Neural progenitor cell (in vitro differentiated cells): ENCODE results near the gene HK1. TPM values are rescaled to one million over a fixed set of nuclear protein-coding genes. Genes with fewer than 3 reads are reported as not detected.

Experiments used
- DNase-seq: peaks from one replicate; pipeline ENCODE4 v3.0.0-alpha.2; 2016; ENCODE audit warnings: low spot score
- H2AFZ ChIP-seq: fragments of 200-600 bp; sonication (generic); replicated peaks from 2 replicates; pipeline ENCODE4 v1.6.1; 2016; ENCODE audit warnings: antibody characterized with exemption
- H3F3A ChIP-seq: fragments of 200-600 bp; sonication (generic); 2 replicates; pipeline ENCODE4 v1.6.1; 2016; ENCODE audit warnings: antibody characterized with exemption, low read depth
- H3K27ac ChIP-seq: fragments of 200-600 bp; sonication (generic); 2 replicates; pipeline ENCODE4 v1.5.1; 2016; ENCODE audit warnings: mild to moderate bottlenecking
- H3K27me3 ChIP-seq: fragments of 200-600 bp; sonication (generic); 2 replicates; pipeline ENCODE4 v1.6.1; 2016; ENCODE audit warnings: mild to moderate bottlenecking, moderate library complexity
- H3K36me3 ChIP-seq: fragments of 200-600 bp; sonication (generic); 2 replicates; pipeline ENCODE4 v1.5.1; 2016
- H3K4me1 ChIP-seq: fragments of 200-600 bp; sonication (generic); 2 replicates; pipeline ENCODE4 v1.6.1; 2016; ENCODE audit warnings: mixed run types
- H3K4me2 ChIP-seq: fragments of 200-600 bp; sonication (generic); 2 replicates; pipeline ENCODE4 v1.6.1; 2016
- H3K4me3 ChIP-seq: fragments of 200-600 bp; sonication (generic); 2 replicates; pipeline ENCODE4 v1.5.1; 2016
- H3K79me2 ChIP-seq: fragments of 200-600 bp; sonication (generic); 2 replicates; pipeline ENCODE4 v1.6.1; 2016; ENCODE audit warnings: low read depth
- H3K9ac ChIP-seq: fragments of 200-600 bp; sonication (generic); 2 replicates; pipeline ENCODE4 v1.6.1; 2016
- H3K9me3 ChIP-seq: fragments of 200-600 bp; sonication (generic); 2 replicates; pipeline ENCODE4 v1.5.1; 2016; ENCODE audit warnings: low read depth
- H4K20me1 ChIP-seq: fragments of 200-600 bp; sonication (generic); 2 replicates; pipeline ENCODE4 v1.6.1; 2016; ENCODE audit warnings: low read depth
- H3K27ac Mint-ChIP-seq: 3 replicates; pipeline ENCODE4 v1.8.0; 2021; ENCODE audit warnings: mixed read lengths
- H3K27me3 Mint-ChIP-seq: 2 replicates; pipeline ENCODE4 v1.8.0; 2022; ENCODE audit warnings: low read depth, mild to moderate bottlenecking, inconsistent platforms, moderate library complexity, mixed read lengths; ENCODE audit not compliant: insufficient read depth
- H3K36me3 Mint-ChIP-seq: 3 replicates; pipeline ENCODE4 v1.8.0; 2021; ENCODE audit warnings: mixed read lengths
- H3K4me1 Mint-ChIP-seq: 3 replicates; pipeline ENCODE4 v1.8.0; 2021; ENCODE audit warnings: mixed read lengths
- H3K4me3 Mint-ChIP-seq: 3 replicates; pipeline ENCODE4 v1.8.0; 2021; ENCODE audit warnings: mild to moderate bottlenecking, moderate library complexity, mixed read lengths
- H3K9me3 Mint-ChIP-seq: 3 replicates; pipeline ENCODE4 v1.8.0; 2020; ENCODE audit warnings: mixed read lengths
- CTCF ChIP-seq: fragments of 200-600 bp; sonication (generic); IDR thresholded peaks from 2 replicates; pipeline ENCODE4 v1.5.1; 2017; ENCODE audit warnings: antibody characterized with exemption, mild to moderate bottlenecking
- EZH2 ChIP-seq: fragments of 200-600 bp; sonication (generic); IDR thresholded peaks from 2 replicates; pipeline ENCODE4 v1.6.1; 2017; ENCODE audit warnings: antibody characterized with exemption, mild to moderate bottlenecking, moderate library complexity
- EZH2phosphoT487 ChIP-seq: fragments of 200-600 bp; sonication (generic); IDR thresholded peaks from 2 replicates; pipeline ENCODE4 v1.6.1; 2017; ENCODE audit warnings: antibody characterized with exemption
- total RNA-seq: library from RNA; depleted of rRNA; stranded (reverse); fragments of >200 nt; gene quantifications from 2 replicates; pipeline ENCODE4 v1.2.3, GENCODE V29; 2015; ENCODE audit warnings: low replicate concordance

Gene HK1
- total RNA-seq, 1 donor from 2014 or later: 30.1 TPM

- Histone ChIP-seq H3K27ac (no peak overlapping the region), H3F3A (peaks cover 6% of the 10 kb centered on the region), H2AFZ (no peak overlapping the region), H3K4me2 (no peak overlapping the region), H3K4me1 (peaks cover 7% of the 10 kb centered on the region), H4K20me1 (no peaks in the 10 kb centered on the region), H3K79me2 (no peaks in the 10 kb centered on the region), H3K4me3 (no peak overlapping the region), H3K27me3 (peaks cover 9% of the 10 kb centered on the region), H3K36me3 (no peaks in the 10 kb centered on the region), H3K9ac (no peak overlapping the region), H3K9me3 (no peaks in the 10 kb centered on the region)
- TF ChIP-seq EZH2 (no peak), EZH2phosphoT487 (no peak), CTCF (no peak)
- H3K9me3 Mint-ChIP-seq: no peaks in the 10 kb centered on the region
- DNase-seq: no peak
- no peaks in the 10 kb centered on the region for H3K36me3 Mint-ChIP-seq
- no peak overlapping the region for H3K27ac Mint-ChIP-seq
- peaks cover 14% of the 10 kb centered on the region for H3K4me1 Mint-ChIP-seq
- no peak overlapping the region for H3K4me3 Mint-ChIP-seq
- H3K27me3 Mint-ChIP-seq: peaks cover 12% of the 10 kb centered on the region
Measured at GRCh38 chr10:69410487-69410886, 132.2 kb downstream of the HK1 start.

- Mint-ChIP-seq H3K4me3 (no peak overlapping the region), H3K27ac (peak overlapping the region; percentile 48), H3K36me3 (no peaks in the 10 kb centered on the region)
Measured at GRCh38 chr10:69411476-69411875, 133.2 kb downstream of the HK1 start.

GRCh38 chr10:69412232-69412790, 134.0 kb downstream of the HK1 start:
- no peak overlapping the region for H3K4me3 Mint-ChIP-seq
- no peaks in the 10 kb centered on the region for H3K9me3 Mint-ChIP-seq
- no peak overlapping the region for H3K4me2 ChIP-seq
- H2AFZ ChIP-seq: no peak overlapping the region
- H3K27me3 ChIP-seq: peaks cover 9% of the 10 kb centered on the region
- no peaks in the 10 kb centered on the region for H3K36me3 Mint-ChIP-seq
- no peaks in the 10 kb centered on the region for H4K20me1 ChIP-seq
- TF ChIP-seq EZH2phosphoT487: no peak
- TF ChIP-seq EZH2: no peak
- no peak for TF ChIP-seq CTCF
- DNase-seq: no peak
- peaks cover 5% of the 10 kb centered on the region for H3K4me1 Mint-ChIP-seq
- peaks cover 14% of the 10 kb centered on the region for H3K27me3 Mint-ChIP-seq
- no peaks in the 10 kb centered on the region for H3K4me1 ChIP-seq
- no peaks in the 10 kb centered on the region for H3K79me2 ChIP-seq
- peaks cover 6% of the 10 kb centered on the region for H3F3A ChIP-seq
- H3K36me3 ChIP-seq: no peaks in the 10 kb centered on the region
- H3K9ac ChIP-seq: no peak overlapping the region
- H3K4me3 ChIP-seq: no peak overlapping the region
- H3K27ac ChIP-seq: no peak overlapping the region
- H3K9me3 ChIP-seq: no peaks in the 10 kb centered on the region
- H3K27ac Mint-ChIP-seq: no peak overlapping the region

More at GRCh38 chr10:69411476-69411875, 133.2 kb downstream of the HK1 start:
- Mint-ChIP-seq H3K9me3 (no peaks in the 10 kb centered on the region), H3K4me1 (peaks cover 12% of the 10 kb centered on the region), H3K27me3 (peaks cover 10% of the 10 kb centered on the region)
- Histone ChIP-seq H3K27me3 (peaks cover 9% of the 10 kb centered on the region), H3K4me1 (peaks cover 3% of the 10 kb centered on the region), H2AFZ (no peak overlapping the region), H3F3A (peaks cover 6% of the 10 kb centered on the region), H3K9me3 (no peaks in the 10 kb centered on the region), H3K36me3 (no peaks in the 10 kb centered on the region), H3K27ac (no peak overlapping the region), H3K9ac (no peak overlapping the region), H3K79me2 (no peaks in the 10 kb centered on the region), H3K4me2 (no peak overlapping the region), H3K4me3 (no peak overlapping the region), H4K20me1 (no peaks in the 10 kb centered on the region)
- no peak for TF ChIP-seq EZH2phosphoT487
- TF ChIP-seq EZH2: no peak
- DNase-seq: no peak

GRCh38 chr10:69413221-69413865, 135.0 kb downstream of the HK1 start:
- no peak overlapping the region for H3K9ac ChIP-seq
- H3K27me3 ChIP-seq: peaks cover 4% of the 10 kb centered on the region
- Mint-ChIP-seq H3K27me3 (peaks cover 14% of the 10 kb centered on the region), H3K36me3 (no peaks in the 10 kb centered on the region), H3K4me1 (peaks cover 10% of the 10 kb centered on the region), H3K27ac (peak overlapping the region; percentile 57), H3K9me3 (no peaks in the 10 kb centered on the region), H3K4me3 (no peak overlapping the region)
- peak; percentile 83 for DNase-seq
- no peaks in the 10 kb centered on the region for H3K79me2 ChIP-seq
- no peaks in the 10 kb centered on the region for H3K36me3 ChIP-seq
- no peak overlapping the region for H3K4me3 ChIP-seq
- no peaks in the 10 kb centered on the region for H3K9me3 ChIP-seq
- H3F3A ChIP-seq: peaks cover 1% of the 10 kb centered on the region
- H2AFZ ChIP-seq: peak overlapping the region; percentile 64
- H4K20me1 ChIP-seq: no peaks in the 10 kb centered on the region
- no peak for TF ChIP-seq EZH2
- peak; percentile 79 for TF ChIP-seq CTCF
- TF ChIP-seq EZH2phosphoT487: no peak
- peak overlapping the region; percentile 61 for H3K4me2 ChIP-seq
- no peaks in the 10 kb centered on the region for H3K4me1 ChIP-seq
- H3K27ac ChIP-seq: no peak overlapping the region
